ENCODE measurements around the gene BCOR. TPM values are rescaled to one million over a fixed set of nuclear protein-coding genes. Genes with fewer than 3 reads are reported as not detected.

BCOR gene
- total and polyA plus RNA-seq, 2 of the 13 experiments (the other 11 are each of a cell fraction or from before 2014, with no cell fraction given) = 14.3 to 15.2 TPM

GRCh38 chrX:40011322-40012038 lies 86.3 kb downstream of the BCOR start:
- H2AFZ ChIP-seq (ENCODE audit: low read length) = no peak overlapping the region
- no peak for FAIRE-seq
- intact Hi-C loops (cut with micrococcal nuclease; ENCODE audit: unreplicated experiment) = loop anchor here (1.0 to 5.0 kb wide), 3 partner anchors 8 to 86 kb away; partner anchors contain the start of gene BCOR
- no peak for TF ChIP-seq ZNF549 (CRISPR knock-in tag; IDR thresholded peaks at IDR 0.05)
- 0 out of 2 replicates have a peak, but pooled peaks have one; percentile 3 for TF ChIP-seq PAXIP1 (CRISPR knock-in tag; conservative IDR thresholded peaks at IDR 0.05)
- no peak for TF ChIP-seq ZNF614 (CRISPR knock-in tag; IDR thresholded peaks at IDR 0.05; ENCODE audit: borderline replicate concordance)
- TF ChIP-seq, protein P1, sequence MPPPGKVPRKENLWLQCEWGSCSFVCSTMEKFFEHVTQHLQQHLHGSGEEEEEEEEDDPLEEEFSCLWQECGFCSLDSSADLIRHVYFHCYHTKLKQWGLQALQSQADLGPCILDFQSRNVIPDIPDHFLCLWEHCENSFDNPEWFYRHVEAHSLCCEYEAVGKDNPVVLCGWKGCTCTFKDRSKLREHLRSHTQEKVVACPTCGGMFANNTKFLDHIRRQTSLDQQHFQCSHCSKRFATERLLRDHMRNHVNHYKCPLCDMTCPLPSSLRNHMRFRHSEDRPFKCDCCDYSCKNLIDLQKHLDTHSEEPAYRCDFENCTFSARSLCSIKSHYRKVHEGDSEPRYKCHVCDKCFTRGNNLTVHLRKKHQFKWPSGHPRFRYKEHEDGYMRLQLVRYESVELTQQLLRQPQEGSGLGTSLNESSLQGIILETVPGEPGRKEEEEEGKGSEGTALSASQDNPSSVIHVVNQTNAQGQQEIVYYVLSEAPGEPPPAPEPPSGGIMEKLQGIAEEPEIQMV (CRISPR knock-in tag; IDR thresholded peaks at IDR 0.05; ENCODE audit: low read depth) = no peak
- TF ChIP-seq ZNF589 (CRISPR knock-in tag; conservative IDR thresholded peaks at IDR 0.05) = no peak
- no peak for TF ChIP-seq TAF15 (IDR thresholded peaks at IDR 0.05; ENCODE audit: low read depth, low read length, poor library complexity, severe bottlenecking)
- no peak for TF ChIP-seq ZC3H4 (CRISPR knock-in tag; IDR thresholded peaks at IDR 0.05; ENCODE audit: borderline replicate concordance)
- TF ChIP-seq ZNF768 (CRISPR knock-in tag; IDR thresholded peaks at IDR 0.05) = peak; percentile 95
- TF ChIP-seq ZBTB7B (CRISPR knock-in tag; IDR thresholded peaks at IDR 0.05) = no peak
- TF ChIP-seq HNRNPK (IDR thresholded peaks at IDR 0.05; ENCODE audit: low read depth, low read length, poor library complexity, severe bottlenecking) = no peak
- TF ChIP-seq PCBP2 (optimal IDR thresholded peaks at IDR 0.05; ENCODE audit: low read depth, low read length, poor library complexity, severe bottlenecking) = no peak
- no peak for TF ChIP-seq ZBTB8A (CRISPR knock-in tag; IDR thresholded peaks at IDR 0.05; ENCODE audit: borderline replicate concordance, low read depth)
- no peak for TF ChIP-seq ZNF350 (CRISPR knock-in tag; IDR thresholded peaks at IDR 0.05; ENCODE audit: borderline replicate concordance, low read depth)
- no peak for TF ChIP-seq ZNF792 (CRISPR knock-in tag; IDR thresholded peaks at IDR 0.05)
- 0 out of 2 replicates have a peak, but pooled peaks have one; percentile 20 for TF ChIP-seq HDAC1 (CRISPR knock-in tag; IDR thresholded peaks at IDR 0.05)
- TF ChIP-seq ZNF816 (CRISPR knock-in tag; IDR thresholded peaks at IDR 0.05; ENCODE audit: borderline replicate concordance) = 0 out of 2 replicates have a peak, but pooled peaks have one; percentile 50
- no peak for TF ChIP-seq TP53 (CRISPR knock-in tag; conservative IDR thresholded peaks at IDR 0.05)
- no peak for TF ChIP-seq ZSCAN25 (CRISPR knock-in tag; IDR thresholded peaks at IDR 0.05)
- TF ChIP-seq NFYB (CRISPR knock-in tag; IDR thresholded peaks at IDR 0.05) = no peak
- TF ChIP-seq ZFP1 (CRISPR knock-in tag; IDR thresholded peaks at IDR 0.05) = no peak
- no peak for TF ChIP-seq EED (CRISPR knock-in tag; IDR thresholded peaks at IDR 0.05)

More at GRCh38 chrX:40011322-40012038, 86.3 kb downstream of the BCOR start:
- Histone ChIP-seq H3K4me2 (ENCODE audit: low read depth, low read length) (peak overlapping the region; percentile 92), H4K20me1 (ENCODE audit: insufficient read depth, low read length) (no peaks in the 10 kb centered on the region), H3K36me3 (replicated peaks in 1 of 2; ENCODE audit: control insufficient read depth in 1 of 2, insufficient read depth in 2 of 2, low read length in 2 of 2) (no peaks in the 10 kb centered on the region), H3K4me1 (ENCODE audit: insufficient read depth, low read length) (peaks cover 27% of the 10 kb centered on the region), H3K27ac (ENCODE audit: extremely low read length, insufficient read depth, low read length) (peak overlapping the region; percentile 98), H3K4me3 (replicated peaks in 1 of 3; ENCODE audit: insufficient read depth in 1 of 3, low read depth in 2 of 3, low read length in 3 of 3) (peak overlapping the region; percentile 59 to 77 (median 70); a peak in 5 of 6 replicates), H3K9ac (ENCODE audit: insufficient read depth, low read depth, low read length) (peak overlapping the region; percentile 86), H3K27me3 (ENCODE audit: control insufficient read depth in 1 of 2, insufficient read depth in 2 of 2, low read length in 2 of 2) (no peaks in the 10 kb centered on the region), H3K9me3 (ENCODE audit: low read length) (no peaks in the 10 kb centered on the region), H3K79me2 (ENCODE audit: insufficient read depth, low read length) (no peaks in the 10 kb centered on the region)
- ChIA-PET CTCF (ENCODE audit: low intra/inter-chr PET ratio, low total read pairs) (no interaction called here), POLR2A (interaction anchor here (1.0 to 4.1 kb wide), 12 partner anchors 9 to 165 kb away, joined by 3 to 41 read pairs (median 8); partner anchors contain the start of gene BCOR)
- DNase-seq (ENCODE audit: low spot score) (no peak), ATAC-seq (no peak)
- BruUV-seq (replicated peaks) = no TSS peak
- in situ Hi-C loops (cut with HindIII; ENCODE audit: extremely low pct_ligation_motif_present, low pct_unique_long_range_greater_than_20kb) = loop anchor here (5.0 kb wide), 1 partner anchor 141 kb away; no protein-coding TSS in a partner anchor
- 12% methylated on average over 10 of the region's 24 CpGs for WGBS (ENCODE audit: low lambda C conversion rate)
